HCT116 (cell line): ENCODE data around the gene NR2C2. TPM values are rescaled to one million over a fixed set of nuclear protein-coding genes. Genes with fewer than 3 reads are reported as not detected.

Experiments used
- ATAC-seq: fragments of 200-7000 bp; cut with Tn5 transposase; 2 replicates; pipeline ENCODE4 v1.9.1; 2020; ENCODE audit warnings: mild to moderate bottlenecking, moderate library complexity
- BruUV-seq: library from RNA; stranded (reverse); fragments of 400-500 nt; replicated peaks from 2 replicates; lab custom pipeline; 2021; lab: Mats Ljungman, UMichigan
- CTCF ChIA-PET: fragments of 300-600 bp; sonication (Branson Sonifier 250); formaldehyde crosslinking; loops from one replicate; lab custom pipeline; 2021; ENCODE audit warnings: antibody characterized with exemption; lab: Charles Lee
- POLR2A ChIA-PET: fragments of 300-600, 350-600 bp; sonication (Branson Sonifier 250); formaldehyde crosslinking; loops from one replicate; lab custom pipeline; 2021; ENCODE audit warnings: antibody characterized with exemption; lab: Charles Lee
- RAD21 ChIA-PET, 2 experiments: fragments of 300-600 bp; sonication (Branson Sonifier 250); formaldehyde crosslinking; loops; one replicate each; lab custom pipeline; 2023; ENCODE audit warnings: low total read pairs in 2 of 2; ENCODE audit not compliant: uncharacterized antibody in 2 of 2, unreplicated experiment in 2 of 2, low non-redundant PET in 1 of 2; lab: Charles Lee
- DNase-seq: peaks from one replicate; pipeline ENCODE4 v3.0.0-alpha.2; 2010; ENCODE audit warnings: low read depth, low spot score
- H2AFZ ChIP-seq: fragments of 200-600 bp; shearing (Covaris generic), sonication (generic); 2 replicates; pipeline ENCODE4 v1.6.1; 2017; ENCODE audit warnings: low read depth, mixed run types, mixed read lengths, antibody characterized with exemption, low read length; ENCODE audit not compliant: poor library complexity, severe bottlenecking
- H3K27ac ChIP-seq: 2 replicates; pipeline ENCODE4 v1.5.1; 2012; ENCODE audit warnings: low read depth, low read length
- H3K27me3 ChIP-seq: fragments of 200-600 bp; sonication (generic); 2 replicates; pipeline ENCODE4 v1.6.1; 2016; ENCODE audit warnings: mixed run types, low read length, mixed read lengths; ENCODE audit not compliant: insufficient read depth
- H3K36me3 ChIP-seq, 2 experiments: fragments of 200-500 bp in 1 of 2; fragments of 200-600 bp in 1 of 2; sonication (Bioruptor generic) in 1 of 2; sonication (generic) in 1 of 2; 2 replicates each; pipeline versions ENCODE4 v1.5.1 to v1.6.1; 2014 to 2016; ENCODE audit warnings: low read length in 2 of 2, inconsistent platforms in 1 of 2, mixed read lengths in 1 of 2, mixed run types in 1 of 2; ENCODE audit not compliant: insufficient read depth in 2 of 2, control insufficient read depth in 1 of 2
- H3K4me1 ChIP-seq, 2 experiments: fragments of 200-600 bp in 1 of 2; sonication (generic) in 1 of 2; 2 replicates each; pipeline versions ENCODE4 v1.5.1 to v1.6.1; 2012 to 2017; ENCODE audit warnings: low read length in 2 of 2, inconsistent platforms in 1 of 2, mild to moderate bottlenecking in 1 of 2, mixed read lengths in 1 of 2, mixed run types in 1 of 2, moderate library complexity in 1 of 2; ENCODE audit not compliant: insufficient read depth in 2 of 2, control insufficient read depth in 1 of 2
- H3K4me2 ChIP-seq: fragments of 200-600 bp; sonication (generic); 2 replicates; pipeline ENCODE4 v1.6.1; 2017; ENCODE audit warnings: mixed run types, low read length, mixed read lengths
- H3K4me3 ChIP-seq, 2 experiments: fragments of 200-600 bp in 1 of 2; sonication (generic) in 1 of 2; replicated peaks in 1 of 2; 2 replicates each; pipeline ENCODE4 v1.5.1; 2011 to 2016; ENCODE audit warnings: low read length in 2 of 2, control low read depth in 1 of 2, low read depth in 1 of 2, mild to moderate bottlenecking in 1 of 2, mixed read lengths in 1 of 2, mixed run types in 1 of 2
- H3K79me2 ChIP-seq: fragments of 200-600 bp; sonication (generic); 2 replicates; pipeline ENCODE4 v1.6.1; 2017; ENCODE audit warnings: mild to moderate bottlenecking, mixed run types, low read length, moderate library complexity, mixed read lengths; ENCODE audit not compliant: insufficient read depth
- H3K9ac ChIP-seq: fragments of 200-600 bp; sonication (generic); 2 replicates; pipeline ENCODE4 v1.6.1; 2016; ENCODE audit warnings: low read length, mixed read lengths
- H3K9me2 ChIP-seq: fragments of 200-600 bp; sonication (generic), shearing (Covaris generic); 2 replicates; pipeline ENCODE4 v1.6.1; 2017; ENCODE audit warnings: mixed run types, mild to moderate bottlenecking, moderate library complexity; ENCODE audit not compliant: insufficient read depth
- H3K9me3 ChIP-seq, 2 experiments: fragments of 200-500 bp in 1 of 2; fragments of 200-600 bp in 1 of 2; sonication (Bioruptor generic) in 1 of 2; sonication (generic) in 1 of 2; 2 replicates each; pipeline ENCODE4 v1.6.1; 2014 to 2017; ENCODE audit warnings: low read length in 2 of 2, mixed read lengths in 2 of 2, inconsistent platforms in 1 of 2, low read depth in 1 of 2, mild to moderate bottlenecking in 1 of 2, mixed run types in 1 of 2, moderate library complexity in 1 of 2; ENCODE audit not compliant: control insufficient read depth in 1 of 2, insufficient read depth in 1 of 2
- H4K20me1 ChIP-seq: fragments of 200-600 bp; sonication (generic), shearing (Covaris generic); 2 replicates; pipeline ENCODE4 v1.6.1; 2017; ENCODE audit warnings: mixed run types, mild to moderate bottlenecking, moderate library complexity; ENCODE audit not compliant: insufficient read depth
- CBX3 ChIP-seq: IDR thresholded peaks from 2 replicates; pipeline ENCODE4 v1.6.1; 2012; ENCODE audit warnings: low read depth
- CEBPB ChIP-seq: IDR thresholded peaks from 2 replicates; pipeline ENCODE4 v1.6.1; 2012; ENCODE audit warnings: low read depth
- EGR1 ChIP-seq: IDR thresholded peaks from 2 replicates; pipeline ENCODE4 v1.6.1; 2012; ENCODE audit warnings: low read depth
- ELF1 ChIP-seq: IDR thresholded peaks from 2 replicates; pipeline ENCODE4 v1.6.1; 2012; ENCODE audit warnings: low read depth, borderline replicate concordance
- EZH2 ChIP-seq: fragments of 200-600 bp; sonication (generic); IDR thresholded peaks from 2 replicates; pipeline ENCODE4 v1.6.1; 2017; ENCODE audit warnings: antibody characterized with exemption, mixed run types
- POLR2A ChIP-seq: IDR thresholded peaks from 2 replicates; pipeline ENCODE4 v1.7.0; 2011; ENCODE audit warnings: borderline replicate concordance; ENCODE audit not compliant: insufficient read depth, insufficient read length; ENCODE audit errors: extremely low read depth
- POLR2AphosphoS5 ChIP-seq: IDR thresholded peaks from 2 replicates; pipeline ENCODE4 v1.6.1; 2011; ENCODE audit warnings: mild to moderate bottlenecking, low read depth, low read length, moderate library complexity
- SIN3A ChIP-seq: IDR thresholded peaks from 2 replicates; pipeline ENCODE4 v1.6.1; 2012; ENCODE audit warnings: low read depth
- TCF7L2 ChIP-seq: IDR thresholded peaks from 2 replicates; pipeline ENCODE4 v1.7.0; 2011; ENCODE audit warnings: borderline replicate concordance, inconsistent platforms; ENCODE audit not compliant: insufficient read depth, insufficient read length; ENCODE audit errors: extremely low read depth
- ZFX ChIP-seq: fragments of 450-650 bp; IDR thresholded peaks from 2 replicates; pipeline ENCODE4 v1.6.1; 2017
- ZNF274 ChIP-seq: fragments of 200-500 bp; sonication (Bioruptor generic); IDR thresholded peaks from 2 replicates; pipeline ENCODE4 v1.6.1; 2014; ENCODE audit warnings: mild to moderate bottlenecking, low read depth, low read length, inconsistent platforms
- intact Hi-C: fragments of 100-400 bp; cut with micrococcal nuclease; formaldehyde crosslinking; loops from 2 replicates; pipeline ENCODE4 v1.10.0; 2022
- total RNA-seq: library from RNA; stranded (reverse); gene quantifications from one replicate; pipeline ENCODE4 v1.2.1, GENCODE V29; 2021; ENCODE audit not compliant: unreplicated experiment
- TF ChIP-seq, protein P1 (sequence below): IDR thresholded peaks from 2 replicates; pipeline ENCODE4 v1.6.1; 2012
- TF ChIP-seq, protein P2 (sequence below): IDR thresholded peaks from 2 replicates; pipeline ENCODE4 v1.6.1; 2011; ENCODE audit warnings: mild to moderate bottlenecking, low read length, moderate library complexity; ENCODE audit not compliant: insufficient replicate concordance; ENCODE audit errors: extremely low read depth
- TF ChIP-seq, protein P3 (sequence below): IDR thresholded peaks from 2 replicates; pipeline ENCODE4 v1.6.1; 2012; ENCODE audit warnings: low read depth
- TF ChIP-seq, protein P4 (sequence below), 3 experiments: fragments of 200-600 bp in 1 of 3; sonication (generic) in 1 of 3; IDR thresholded peaks in 2 of 3; conservative IDR thresholded peaks in 1 of 3; 2 replicates each; pipeline ENCODE4 v1.5.1; 2012 to 2017; ENCODE audit warnings: low read depth in 2 of 3, low read length in 2 of 3, antibody characterized with exemption in 1 of 3, borderline replicate concordance in 1 of 3, control low read depth in 1 of 3, mild to moderate bottlenecking in 1 of 3, mixed read lengths in 1 of 3, mixed run types in 1 of 3, moderate library complexity in 1 of 3; ENCODE audit not compliant: insufficient read depth in 1 of 3

NR2C2 gene
- total RNA-seq, 1 experiment from 2014 or later = 45.0 TPM

DNA sequence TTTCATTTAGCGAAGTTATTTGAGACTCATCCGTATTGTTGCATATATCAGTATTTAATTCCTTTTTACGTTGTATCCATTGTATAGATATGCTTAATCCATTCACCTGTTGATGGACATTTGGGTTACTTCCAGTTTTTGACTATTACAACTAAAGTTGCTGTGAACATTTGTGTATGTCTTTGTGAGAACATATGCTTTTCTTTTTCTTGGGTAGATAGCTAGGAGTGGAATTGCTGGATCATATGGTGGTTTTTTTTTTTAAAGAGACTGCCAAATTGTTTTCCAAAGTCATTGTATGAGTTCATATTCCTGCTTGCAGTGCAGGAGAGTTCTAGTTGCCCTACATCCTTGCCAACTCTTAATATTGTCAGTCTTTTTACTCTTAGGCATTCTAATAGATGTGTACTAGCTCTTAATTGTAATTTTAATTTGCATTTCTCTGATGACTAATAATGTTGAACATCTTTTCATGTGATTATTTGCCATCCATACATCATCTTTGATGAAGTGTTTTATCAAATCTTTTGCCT lies 37.3 kb downstream of the NR2C2 start:
- no peak overlapping the region for H2AFZ ChIP-seq
- POLR2A ChIA-PET = no interaction called here
- no TSS peak for BruUV-seq
- ATAC-seq (no peak), DNase-seq (no peak)
- CTCF ChIA-PET = no interaction called here
- RAD21 ChIA-PET = no interaction called here
- H4K20me1 ChIP-seq = 0 out of 2 replicates have a peak, but pooled peaks cover 9% of the 10 kb centered on the region
- H3K27ac ChIP-seq = no peak overlapping the region
- peaks cover 52% of the 10 kb centered on the region for H3K79me2 ChIP-seq
- no peak overlapping the region for H3K9ac ChIP-seq
- no peaks in the 10 kb centered on the region; a peak in 1 of 4 replicates for H3K4me1 ChIP-seq
- no peaks in the 10 kb centered on the region; a peak in 1 of 4 replicates for H3K9me3 ChIP-seq
- H3K4me3 ChIP-seq = no peak overlapping the region
- H3K9me2 ChIP-seq = no peaks in the 10 kb centered on the region
- no peak for TF ChIP-seq SIN3A
- no peak for TF ChIP-seq EGR1
- TF ChIP-seq CBX3 = no peak
- TF ChIP-seq CEBPB = no peak
- TF ChIP-seq, protein P1, sequence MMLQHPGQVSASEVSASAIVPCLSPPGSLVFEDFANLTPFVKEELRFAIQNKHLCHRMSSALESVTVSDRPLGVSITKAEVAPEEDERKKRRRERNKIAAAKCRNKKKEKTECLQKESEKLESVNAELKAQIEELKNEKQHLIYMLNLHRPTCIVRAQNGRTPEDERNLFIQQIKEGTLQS = no peak
- TF ChIP-seq, protein P2, sequence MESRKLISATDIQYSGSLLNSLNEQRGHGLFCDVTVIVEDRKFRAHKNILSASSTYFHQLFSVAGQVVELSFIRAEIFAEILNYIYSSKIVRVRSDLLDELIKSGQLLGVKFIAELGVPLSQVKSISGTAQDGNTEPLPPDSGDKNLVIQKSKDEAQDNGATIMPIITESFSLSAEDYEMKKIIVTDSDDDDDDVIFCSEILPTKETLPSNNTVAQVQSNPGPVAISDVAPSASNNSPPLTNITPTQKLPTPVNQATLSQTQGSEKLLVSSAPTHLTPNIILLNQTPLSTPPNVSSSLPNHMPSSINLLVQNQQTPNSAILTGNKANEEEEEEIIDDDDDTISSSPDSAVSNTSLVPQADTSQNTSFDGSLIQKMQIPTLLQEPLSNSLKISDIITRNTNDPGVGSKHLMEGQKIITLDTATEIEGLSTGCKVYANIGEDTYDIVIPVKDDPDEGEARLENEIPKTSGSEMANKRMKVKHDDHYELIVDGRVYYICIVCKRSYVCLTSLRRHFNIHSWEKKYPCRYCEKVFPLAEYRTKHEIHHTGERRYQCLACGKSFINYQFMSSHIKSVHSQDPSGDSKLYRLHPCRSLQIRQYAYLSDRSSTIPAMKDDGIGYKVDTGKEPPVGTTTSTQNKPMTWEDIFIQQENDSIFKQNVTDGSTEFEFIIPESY = no peak
- no peak for TF ChIP-seq ELF1
- TF ChIP-seq, protein P3, sequence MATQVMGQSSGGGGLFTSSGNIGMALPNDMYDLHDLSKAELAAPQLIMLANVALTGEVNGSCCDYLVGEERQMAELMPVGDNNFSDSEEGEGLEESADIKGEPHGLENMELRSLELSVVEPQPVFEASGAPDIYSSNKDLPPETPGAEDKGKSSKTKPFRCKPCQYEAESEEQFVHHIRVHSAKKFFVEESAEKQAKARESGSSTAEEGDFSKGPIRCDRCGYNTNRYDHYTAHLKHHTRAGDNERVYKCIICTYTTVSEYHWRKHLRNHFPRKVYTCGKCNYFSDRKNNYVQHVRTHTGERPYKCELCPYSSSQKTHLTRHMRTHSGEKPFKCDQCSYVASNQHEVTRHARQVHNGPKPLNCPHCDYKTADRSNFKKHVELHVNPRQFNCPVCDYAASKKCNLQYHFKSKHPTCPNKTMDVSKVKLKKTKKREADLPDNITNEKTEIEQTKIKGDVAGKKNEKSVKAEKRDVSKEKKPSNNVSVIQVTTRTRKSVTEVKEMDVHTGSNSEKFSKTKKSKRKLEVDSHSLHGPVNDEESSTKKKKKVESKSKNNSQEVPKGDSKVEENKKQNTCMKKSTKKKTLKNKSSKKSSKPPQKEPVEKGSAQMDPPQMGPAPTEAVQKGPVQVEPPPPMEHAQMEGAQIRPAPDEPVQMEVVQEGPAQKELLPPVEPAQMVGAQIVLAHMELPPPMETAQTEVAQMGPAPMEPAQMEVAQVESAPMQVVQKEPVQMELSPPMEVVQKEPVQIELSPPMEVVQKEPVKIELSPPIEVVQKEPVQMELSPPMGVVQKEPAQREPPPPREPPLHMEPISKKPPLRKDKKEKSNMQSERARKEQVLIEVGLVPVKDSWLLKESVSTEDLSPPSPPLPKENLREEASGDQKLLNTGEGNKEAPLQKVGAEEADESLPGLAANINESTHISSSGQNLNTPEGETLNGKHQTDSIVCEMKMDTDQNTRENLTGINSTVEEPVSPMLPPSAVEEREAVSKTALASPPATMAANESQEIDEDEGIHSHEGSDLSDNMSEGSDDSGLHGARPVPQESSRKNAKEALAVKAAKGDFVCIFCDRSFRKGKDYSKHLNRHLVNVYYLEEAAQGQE = no peak
- TF ChIP-seq POLR2A = no peak
- TF ChIP-seq ZNF274 = no peak
- no peak for TF ChIP-seq TCF7L2
- TF ChIP-seq, protein P4, sequence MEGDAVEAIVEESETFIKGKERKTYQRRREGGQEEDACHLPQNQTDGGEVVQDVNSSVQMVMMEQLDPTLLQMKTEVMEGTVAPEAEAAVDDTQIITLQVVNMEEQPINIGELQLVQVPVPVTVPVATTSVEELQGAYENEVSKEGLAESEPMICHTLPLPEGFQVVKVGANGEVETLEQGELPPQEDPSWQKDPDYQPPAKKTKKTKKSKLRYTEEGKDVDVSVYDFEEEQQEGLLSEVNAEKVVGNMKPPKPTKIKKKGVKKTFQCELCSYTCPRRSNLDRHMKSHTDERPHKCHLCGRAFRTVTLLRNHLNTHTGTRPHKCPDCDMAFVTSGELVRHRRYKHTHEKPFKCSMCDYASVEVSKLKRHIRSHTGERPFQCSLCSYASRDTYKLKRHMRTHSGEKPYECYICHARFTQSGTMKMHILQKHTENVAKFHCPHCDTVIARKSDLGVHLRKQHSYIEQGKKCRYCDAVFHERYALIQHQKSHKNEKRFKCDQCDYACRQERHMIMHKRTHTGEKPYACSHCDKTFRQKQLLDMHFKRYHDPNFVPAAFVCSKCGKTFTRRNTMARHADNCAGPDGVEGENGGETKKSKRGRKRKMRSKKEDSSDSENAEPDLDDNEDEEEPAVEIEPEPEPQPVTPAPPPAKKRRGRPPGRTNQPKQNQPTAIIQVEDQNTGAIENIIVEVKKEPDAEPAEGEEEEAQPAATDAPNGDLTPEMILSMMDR (IDR thresholded peaks at IDR 0.05 in 2 of 3, conservative IDR thresholded peaks at IDR 0.05 in 1 of 3; ENCODE audit: borderline replicate concordance in 1 of 3, insufficient read depth in 1 of 3, low read depth in 2 of 3, low read length in 2 of 3) = no peak
- TF ChIP-seq EZH2 = no peak
- TF ChIP-seq ZFX = no peak
- TF ChIP-seq POLR2AphosphoS5 = no peak
- TF ChIP-seq, all 23 proteins: peak for 0
- H3K27me3 ChIP-seq = no peaks in the 10 kb centered on the region
- intact Hi-C loops = no loop called here
- H3K36me3 ChIP-seq = no peaks in the 10 kb centered on the region; a peak in 1 of 4 replicates
- H3K4me2 ChIP-seq = no peak overlapping the region
